ENCODE results near the gene SIX3.

The SIX3 gene

GRCh38 chr2:44959855-44960254, 18.4 kb downstream of the SIX3 start:
- DNase-seq: no peak

GRCh38 chr2:44960871-44961270, 19.4 kb downstream of the SIX3 start:
- no peak for DNase-seq

GRCh38 chr2:44962176-44962695, 20.7 kb downstream of the SIX3 start:
- no peak for DNase-seq

GRCh38 chr2:44964752-44965236, 23.3 kb downstream of the SIX3 start:
- DNase-seq: peak; percentile 96

- no peak for DNase-seq
These were observed 24.2 kb downstream of the SIX3 start for GRCh38 chr2:44965684-44966083.

DNA sequence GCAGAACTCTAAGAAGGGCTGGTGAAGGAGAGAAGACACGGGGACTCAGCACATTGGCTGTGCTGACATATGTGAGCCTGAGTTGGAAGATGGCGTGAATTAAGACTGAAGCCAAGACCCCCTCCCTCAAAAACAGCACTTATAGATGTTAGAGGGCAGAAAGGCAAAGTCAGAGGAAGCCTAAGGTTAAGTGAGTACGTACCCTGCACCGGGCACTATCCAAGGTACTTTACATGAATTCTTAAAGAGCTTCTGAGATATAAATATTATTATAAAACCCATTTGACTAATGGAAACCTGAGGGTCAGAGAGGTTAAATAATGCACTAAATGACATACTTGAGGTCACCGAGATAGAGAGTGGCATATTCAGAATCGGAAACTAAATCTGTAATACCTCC, 25.6 kb downstream of the SIX3 start:
- DNase-seq: no peak

GRCh38 chr2:44967727-44968432, 26.4 kb downstream of the SIX3 start:
- DNase-seq: no peak

GRCh38 chr2:44969936-44970335, 28.4 kb downstream of the SIX3 start:
- DNase-seq: no peak

GRCh38 chr2:44970846-44971450, 29.4 kb downstream of the SIX3 start:
- no peak for DNase-seq

DNA sequence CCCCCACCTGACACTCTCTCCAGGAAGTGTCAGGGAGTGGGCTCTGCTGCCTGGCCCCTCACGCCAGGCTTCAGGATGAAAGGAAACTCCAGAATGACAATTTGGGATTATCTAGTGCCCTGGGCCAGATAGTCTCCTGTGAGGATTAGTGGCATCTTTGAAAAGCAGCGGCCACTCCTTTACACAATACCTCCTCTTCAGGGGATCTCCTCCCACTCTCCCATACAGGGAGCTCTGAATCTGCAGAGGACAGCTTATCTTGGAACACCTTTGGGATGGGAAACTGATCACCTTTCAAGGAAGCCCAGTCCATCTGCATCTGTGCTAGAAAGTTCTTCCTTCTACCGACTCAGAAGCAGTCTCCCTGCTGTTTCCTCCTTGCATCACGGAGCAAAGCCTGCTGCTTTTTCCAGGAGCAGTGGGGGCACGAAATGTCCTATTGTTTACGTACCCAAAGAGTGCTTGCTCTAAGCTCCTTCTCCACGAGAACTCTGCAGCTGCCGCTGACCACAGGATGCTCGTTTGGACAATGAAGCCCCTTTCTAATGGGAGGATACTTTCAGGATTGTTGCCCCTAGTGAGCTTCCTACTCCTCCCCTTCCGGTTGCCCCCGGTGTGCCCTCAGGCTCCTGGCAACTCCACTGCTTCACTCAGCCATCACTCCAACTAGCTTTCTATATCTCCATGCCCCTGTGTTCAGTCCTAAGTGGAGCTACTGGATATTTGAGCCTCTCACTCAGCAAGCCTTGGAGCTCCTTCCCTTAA, 31.5 kb downstream of the SIX3 start:
- peak; percentile 87 for DNase-seq

DNA sequence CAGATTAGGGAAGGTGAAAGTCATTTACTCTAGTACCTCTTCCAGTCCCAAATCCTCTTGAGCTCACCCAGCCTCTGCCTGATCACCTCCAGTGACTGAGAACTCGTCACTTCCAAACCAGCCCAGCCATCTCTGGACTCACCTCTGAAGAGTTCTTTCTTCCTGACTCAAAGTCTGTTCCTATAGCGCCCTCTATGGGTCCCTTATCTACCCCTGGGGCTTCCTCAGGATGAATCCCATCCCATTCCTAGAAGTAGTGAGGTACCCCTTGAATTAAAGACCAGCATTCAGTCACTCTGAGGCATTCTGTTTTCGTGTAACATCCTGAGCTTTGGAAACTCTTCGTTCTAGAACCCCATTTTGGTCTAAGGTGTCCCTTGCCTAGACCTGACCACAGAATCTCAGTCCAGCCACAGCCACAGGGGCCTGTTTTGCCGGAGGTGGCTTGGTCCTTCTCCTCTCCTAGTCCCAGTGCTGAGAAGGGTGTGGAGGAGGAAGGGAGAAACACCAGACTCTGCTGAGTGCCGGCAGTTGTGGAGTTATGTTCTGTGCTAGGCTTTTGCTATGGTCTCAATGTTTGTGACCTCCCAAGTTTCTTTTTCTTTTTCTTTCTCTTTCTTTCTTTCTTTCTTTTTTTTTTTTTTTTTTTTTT, 32.7 kb downstream of the SIX3 start:
- DNase-seq: peak; percentile 84

GRCh38 chr2:44975571-44976450, 34.3 kb downstream of the SIX3 start:
- DNase-seq: no peak

GRCh38 chr2:44979581-44979980, 38.1 kb downstream of the SIX3 start:
- DNase-seq: no peak

DNA sequence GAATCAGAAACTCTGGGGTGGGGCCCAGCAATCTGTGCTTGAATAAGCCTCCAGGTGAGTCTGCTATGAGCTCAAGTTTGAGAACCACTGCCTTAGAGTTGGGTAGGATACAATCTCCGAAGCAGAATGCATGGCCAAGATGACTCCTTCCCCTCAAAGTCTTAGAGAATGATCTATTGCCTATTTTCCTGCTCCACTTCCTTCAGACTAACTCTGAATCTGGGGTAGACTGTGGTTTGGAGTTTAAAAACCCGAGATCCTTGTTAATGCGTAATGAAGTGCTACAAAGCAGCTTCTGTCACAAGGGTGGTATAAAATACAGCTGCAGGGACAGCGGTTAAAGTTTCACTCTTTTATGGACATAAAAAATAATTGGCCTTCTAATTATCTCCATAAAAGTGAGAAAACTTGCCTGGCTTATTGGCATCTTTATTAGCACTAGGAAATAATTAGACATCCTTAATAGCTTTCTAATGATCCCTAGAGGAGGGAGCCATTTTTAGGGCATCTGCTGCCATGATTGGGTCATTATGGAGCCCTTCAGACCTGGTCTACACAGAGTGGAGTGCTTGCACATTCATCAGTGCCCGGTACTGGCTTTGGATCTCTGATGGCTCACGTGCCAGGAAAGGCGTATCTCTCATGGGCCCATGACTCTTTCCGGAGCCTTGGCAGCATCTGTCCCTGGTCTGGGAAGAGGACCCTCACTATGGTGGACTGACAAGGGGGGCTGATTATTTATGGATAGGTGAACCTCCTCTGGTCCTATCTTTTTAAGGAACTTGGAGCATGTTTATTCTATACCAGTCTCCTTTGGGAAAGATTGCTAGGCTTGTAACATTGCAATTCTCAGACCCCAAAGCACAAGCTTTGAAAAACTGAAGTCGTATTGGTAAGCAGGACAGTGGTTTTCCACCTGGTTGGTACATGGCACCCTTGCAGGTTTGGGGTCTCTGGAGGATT, 39.5 kb downstream of the SIX3 start:
- DNase-seq: no peak

GRCh38 chr2:44981714-44982108, 40.2 kb downstream of the SIX3 start:
- DNase-seq: peak; percentile 74

GRCh38 chr2:44983836-44984604, 42.5 kb downstream of the SIX3 start:
- no peak for DNase-seq

GRCh38 chr2:44989176-44989575, 47.7 kb downstream of the SIX3 start:
- no peak for DNase-seq

DNA sequence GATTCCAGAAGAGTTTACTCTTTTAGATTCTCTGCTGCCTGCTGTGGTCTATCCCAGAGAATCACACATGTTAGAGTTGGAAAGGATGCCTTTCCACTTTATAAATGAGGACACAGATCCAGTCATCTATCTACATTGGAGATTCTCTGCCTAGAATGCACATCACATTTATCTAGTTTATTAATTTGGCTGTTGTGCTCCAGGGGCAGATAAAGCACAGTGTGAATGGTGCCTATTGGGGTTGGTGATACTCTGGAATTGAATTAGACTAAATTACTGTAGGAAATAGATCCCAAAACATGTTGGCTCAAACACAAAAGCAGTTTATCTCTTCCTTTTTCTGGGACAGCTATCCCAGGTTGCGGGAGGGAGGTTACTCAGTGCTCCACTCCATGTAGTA, 52.9 kb downstream of the SIX3 start:
- DNase-seq: no peak

Data from NCI-H146 (cell line).